ENCODE data around the gene C1orf198. TPM values are rescaled to one million over a fixed set of nuclear protein-coding genes. Genes with fewer than 3 reads are reported as not detected.
A peak's percentile ranks its signal among the peaks of the same experiment; 100 is the strongest.

C1orf198 gene
- total and polyA plus RNA-seq, 2 of the 4 experiments (the other 2 are of a cell fraction), result 67.4 to 76.2 TPM

- dilution Hi-C loops (cut with HindIII; ENCODE audit: low sequenced_read_pairs, unreplicated experiment) (no loop called here), intact Hi-C loops (cut with micrococcal nuclease) (no loop called here), in situ Hi-C loops (cut with MboI; ENCODE audit: low sequenced_read_pairs) (loop anchor here (25.0 kb wide), 1 partner anchor 764 kb away; no protein-coding TSS in a partner anchor)
- peak; percentile 55 for DNase-seq
- H3K4me1 ChIP-seq (ENCODE audit: control insufficient read depth, insufficient read depth, low read length), result peaks cover 38% of the 10 kb centered on the region
- peaks cover 41% of the 10 kb centered on the region for H4K20me1 ChIP-seq (ENCODE audit: insufficient read depth, low read length)
- TF ChIP-seq FOS (IDR thresholded peaks at IDR 0.05; ENCODE audit: low read depth, low read length), result no peak
- TF ChIP-seq MAZ (IDR thresholded peaks at IDR 0.05; ENCODE audit: borderline replicate concordance, low read depth, low read length), result 0 out of 2 replicates have a peak, but pooled peaks have one; percentile 15
- peak overlapping the region; percentile 98 for H2AK5ac ChIP-seq (ENCODE audit: low read depth, low read length)
- H3K9me3 ChIP-seq (ENCODE audit: control insufficient read depth, insufficient read depth, low read length), result peaks cover 5% of the 10 kb centered on the region
- H3K4ac ChIP-seq (ENCODE audit: low read depth, low read length), result peak overlapping the region; percentile 96
- H3K79me1 ChIP-seq (ENCODE audit: low read depth in 1 of 2, low read length in 2 of 2), result peaks cover 31 to 88% of the 10 kb centered on the region in 2 experiments
- peak overlapping the region; percentile 60 for H3K27ac ChIP-seq (ENCODE audit: insufficient read depth, low read length)
- no peaks in the 10 kb centered on the region for H3K27me3 ChIP-seq (ENCODE audit: control insufficient read depth, insufficient read depth, low read length)
- H4K5ac ChIP-seq (ENCODE audit: low read depth, low read length), result 0 out of 2 replicates have a peak overlapping the region, but pooled peaks have one; percentile 17
- H3K14ac ChIP-seq (replicated peaks; ENCODE audit: low read depth, low read length), result peak overlapping the region; percentile 94
- peak overlapping the region; percentile 51 for H3K9ac ChIP-seq (ENCODE audit: low read depth, low read length)
- H2BK120ac ChIP-seq (ENCODE audit: low read depth, low read length), result peak overlapping the region; percentile 91
- H3K4me3 ChIP-seq (ENCODE audit: insufficient read depth, low read depth, low read length), result no peak overlapping the region
- WGBS, 2 experiments (ENCODE audit: extremely low coverage in 2 of 2, insufficient read length in 1 of 2), result no CpG with 5 or more reads among the region's 5 CpGs
- peak overlapping the region; percentile 85 for H2AK9ac ChIP-seq (replicated peaks; ENCODE audit: low read depth, low read length, poor library complexity)
- no peak overlapping the region; the same call in 1 of the 2 replicates for H3K4me2 ChIP-seq (ENCODE audit: low read depth, low read length)
- no peak overlapping the region for H3K56ac ChIP-seq (ENCODE audit: extremely low read depth, insufficient read depth, low read length)
- peak; percentile 76 for ATAC-seq (ENCODE audit: low read depth)
- H2AFZ ChIP-seq (replicated peaks; ENCODE audit: low read length, poor library complexity), result peak overlapping the region; percentile 34
- peak overlapping the region in 1 of 2 experiments; percentile 65; a peak in 2 of 4 replicates for H4K8ac ChIP-seq (ENCODE audit: low read depth in 2 of 2, low read length in 2 of 2)
- H2BK15ac ChIP-seq (ENCODE audit: low read depth, low read length), result peak overlapping the region; percentile 90; the same call in 2 of the 3 replicates
- peak overlapping the region; percentile 95 for H2BK20ac ChIP-seq (ENCODE audit: low read depth, low read length)
- no TSS peak for BruUV-seq (replicated peaks)
- POLR2A ChIA-PET (ENCODE audit: unreplicated experiment), result no interaction called here
- peaks cover 36% of the 10 kb centered on the region for H3K9me1 ChIP-seq (ENCODE audit: insufficient read depth, low read length)
- H3K18ac ChIP-seq (ENCODE audit: low read depth, low read length), result peak overlapping the region; percentile 83
- H2BK5ac ChIP-seq (ENCODE audit: low read depth, low read length, poor library complexity, severe bottlenecking), result peak overlapping the region; percentile 72
- H4K91ac ChIP-seq (ENCODE audit: insufficient read depth, low read depth, low read length), result peak overlapping the region; percentile 83
- CTCF ChIA-PET, result no interaction called here
- peak overlapping the region; percentile 70 for H3K23ac ChIP-seq (ENCODE audit: low read depth, low read length)
- H3K36me3 ChIP-seq (ENCODE audit: control insufficient read depth, insufficient read depth, low read length), result peaks cover 31% of the 10 kb centered on the region
Observed at GRCh38 chr1:230851291-230851691, 17.0 kb downstream of the C1orf198 start.

Measured in IMR-90 (cell line).